GM21528 (cell line): ENCODE data around the gene KRTAP5-2.

Source experiments
- ATAC-seq: cut with Tn5 transposase; IDR thresholded peaks from one replicate; pipeline ENCODE4 v1.9.1; 2021; ENCODE audit warnings: mild to moderate bottlenecking, moderate library complexity; ENCODE audit not compliant: unreplicated experiment, low FRiP score

KRTAP5-2 gene

DNA sequence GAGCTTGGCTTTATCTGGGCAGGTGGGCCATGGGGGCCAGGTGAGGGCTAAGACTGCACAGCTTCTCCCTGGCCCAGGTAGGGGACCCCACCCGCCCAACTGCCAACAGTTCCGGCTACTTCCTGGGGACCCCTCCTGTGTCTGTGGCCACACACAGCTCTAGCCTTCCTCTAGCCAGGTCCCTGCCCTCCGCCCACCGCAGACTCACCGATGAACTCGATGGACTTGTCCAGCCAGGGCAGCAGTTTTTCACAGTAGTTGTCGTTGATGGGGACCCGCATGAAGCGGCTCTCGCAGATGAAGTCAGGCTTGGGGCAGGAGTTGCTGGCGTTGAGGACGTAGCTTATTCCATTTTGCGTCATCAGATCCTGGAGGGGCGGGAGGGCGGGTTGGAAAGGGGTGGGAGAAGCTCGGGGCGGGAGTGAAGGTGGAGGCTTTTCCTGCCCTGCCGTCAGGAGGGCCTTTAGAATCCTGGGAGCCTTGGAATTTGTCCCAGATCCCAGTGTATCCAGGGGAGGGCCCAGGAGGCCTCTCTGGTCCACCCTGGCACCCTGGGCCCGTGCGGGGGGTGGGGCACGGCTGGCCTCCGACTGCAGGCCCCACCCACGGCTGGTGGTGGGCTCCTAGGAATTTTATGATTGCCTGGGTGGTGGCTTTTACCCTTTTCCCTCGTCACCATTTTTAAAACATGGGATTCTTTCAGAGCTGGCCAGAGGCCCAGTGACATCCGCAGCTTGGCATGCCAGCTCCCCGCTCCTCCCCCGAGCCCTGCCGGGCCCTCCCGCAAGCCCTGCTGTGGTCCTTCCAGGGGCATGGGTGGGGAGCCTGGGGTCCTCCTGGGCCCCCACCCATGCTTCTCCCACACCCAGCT lies 40.0 kb downstream of the KRTAP5-2 start:
- ATAC-seq: no peak

GRCh38 chr11:1557051-1557884 lies 40.8 kb downstream of the KRTAP5-2 start:
- no peak for ATAC-seq

DNA sequence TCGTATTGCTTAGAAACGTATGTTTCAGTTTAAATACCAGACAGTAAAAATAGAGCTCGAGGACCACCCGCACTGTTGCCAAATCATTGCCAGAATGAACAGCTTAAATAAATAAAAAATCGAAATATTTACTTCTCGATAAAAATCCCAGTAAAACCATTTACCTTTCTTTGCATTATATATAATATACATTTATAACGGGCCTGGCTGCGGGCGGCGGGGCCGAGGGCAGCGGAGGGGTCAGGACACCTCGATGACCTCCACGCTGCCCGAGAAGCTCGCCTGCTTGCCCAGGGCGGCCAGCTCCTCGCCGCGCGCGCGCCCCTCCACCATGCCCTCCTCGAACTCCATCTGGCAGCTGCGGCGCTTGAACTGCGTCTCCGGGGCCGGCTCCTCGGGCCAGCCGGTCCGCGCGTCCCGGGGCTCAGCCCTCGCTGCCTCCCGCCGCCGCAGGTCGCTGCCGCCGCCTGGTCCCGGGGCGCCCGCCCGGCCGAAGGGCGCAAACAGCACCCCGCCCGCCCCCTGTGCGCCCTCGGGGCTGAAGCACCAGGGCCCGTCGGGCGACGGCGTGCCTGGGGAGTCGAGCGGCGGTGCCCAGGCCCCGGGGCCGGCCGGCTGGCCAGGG lies 41.7 kb downstream of the KRTAP5-2 start:
- ATAC-seq: no peak

- ATAC-seq: no peak
These were observed 42.4 kb downstream of the KRTAP5-2 start for GRCh38 chr11:1555713-1556153.

DNA sequence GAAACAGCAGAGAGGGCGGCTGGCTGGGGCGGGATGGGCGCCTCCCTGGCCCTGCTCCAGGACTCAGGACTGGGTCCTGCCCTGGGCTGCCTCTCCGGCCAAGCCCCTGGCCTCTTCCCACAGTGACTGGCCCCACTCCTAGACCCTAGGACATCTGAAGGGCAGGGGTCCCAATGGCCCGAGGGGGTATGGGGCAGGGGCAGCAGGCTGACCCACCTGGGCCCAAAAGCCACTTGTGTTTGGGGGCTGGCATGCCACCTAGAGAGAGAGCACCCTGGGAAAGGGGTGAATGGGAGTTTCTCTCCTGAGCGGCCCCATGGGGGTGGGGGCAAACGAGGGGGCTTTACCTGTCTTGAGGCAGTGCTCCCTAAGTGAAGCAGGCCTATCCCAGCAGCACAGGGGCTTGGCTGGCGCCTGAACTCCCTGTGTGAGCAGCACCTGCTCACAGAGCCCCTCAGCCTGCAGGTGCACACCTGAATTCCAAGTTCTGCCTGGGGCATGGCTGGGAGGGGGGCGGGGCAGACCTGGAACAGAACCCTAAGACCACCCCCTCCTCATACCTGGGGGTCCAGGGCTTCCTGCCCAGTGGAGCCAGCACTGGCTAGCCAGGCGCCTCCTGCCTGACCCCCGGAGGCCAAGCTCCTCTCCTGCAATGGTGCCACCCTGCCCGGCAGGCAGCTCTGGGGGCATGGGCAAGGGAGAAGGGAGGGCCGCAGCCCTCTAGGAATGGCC lies 42.9 kb downstream of the KRTAP5-2 start:
- ATAC-seq: no peak

GRCh38 chr11:1553808-1554594 lies 44.1 kb downstream of the KRTAP5-2 start:
- ATAC-seq: no peak

DNA sequence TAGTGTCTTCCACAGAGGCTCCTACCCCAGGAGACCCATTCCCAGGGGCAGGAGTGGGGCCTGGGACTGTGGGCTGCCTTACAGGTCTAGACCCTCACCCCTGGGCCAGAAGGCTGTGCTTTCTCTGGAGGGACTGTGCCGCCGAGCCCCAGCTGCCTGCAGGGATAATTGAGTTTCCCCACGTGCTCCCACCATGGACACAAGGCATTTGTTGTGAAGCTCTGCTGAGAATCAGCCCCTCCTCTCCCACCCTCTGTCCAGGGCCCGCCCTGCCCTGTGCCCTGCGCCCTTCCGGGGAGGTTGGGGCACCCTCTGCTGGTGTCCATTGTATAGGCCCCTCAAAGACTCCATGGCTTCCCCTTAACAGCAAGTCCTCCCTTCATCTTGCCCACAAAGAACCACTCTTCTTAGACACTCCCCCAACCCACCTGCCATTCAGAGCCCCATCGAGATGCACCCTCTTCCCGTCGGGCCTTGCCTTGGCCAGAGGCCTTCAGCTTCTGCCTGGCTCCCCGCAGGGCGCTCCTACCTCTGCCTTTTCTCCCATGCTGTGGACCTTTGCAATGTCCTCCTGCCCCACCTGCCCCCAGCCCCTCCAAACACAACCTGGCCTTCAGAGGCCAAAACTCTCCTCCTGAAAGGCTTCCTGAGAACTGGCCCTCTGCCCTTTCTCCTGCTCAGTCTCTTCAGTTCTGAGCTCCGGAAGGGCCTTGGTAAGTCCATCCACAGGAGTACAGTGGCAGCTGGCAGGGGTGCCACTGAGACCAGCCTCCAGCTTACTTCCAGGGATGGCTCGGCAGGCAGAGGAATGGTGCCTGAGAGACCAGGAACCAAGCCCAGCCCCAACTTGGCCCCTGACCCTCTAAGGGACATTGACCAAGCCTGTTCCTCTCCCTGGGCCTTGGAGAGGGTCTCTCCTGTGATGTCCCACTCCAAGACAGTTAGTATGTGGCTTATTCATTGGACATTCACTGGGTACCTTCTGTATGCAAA lies 48.5 kb downstream of the KRTAP5-2 start:
- ATAC-seq: no peak

GRCh38 chr11:1548221-1549070 lies 49.6 kb downstream of the KRTAP5-2 start:
- ATAC-seq: no peak

GRCh38 chr11:1547467-1548098 lies 50.5 kb downstream of the KRTAP5-2 start:
- ATAC-seq: no peak
